GM12891 (cell line): ENCODE results near the gene SLBP.

Experiments
- POLR2A ChIP-seq: IDR thresholded peaks from 2 replicates; pipeline ENCODE4 v1.6.1; 2011; ENCODE audit warnings: low read depth, low read length, control low read depth
- POLR2AphosphoS5 ChIP-seq: IDR thresholded peaks from 2 replicates; pipeline ENCODE4 v1.6.1; 2011; ENCODE audit warnings: low read depth, low read length, control low read depth
- TAF1 ChIP-seq: IDR thresholded peaks from 2 replicates; pipeline ENCODE4 v1.6.1; 2011; ENCODE audit warnings: low read depth, low read length, control low read depth

DNA sequence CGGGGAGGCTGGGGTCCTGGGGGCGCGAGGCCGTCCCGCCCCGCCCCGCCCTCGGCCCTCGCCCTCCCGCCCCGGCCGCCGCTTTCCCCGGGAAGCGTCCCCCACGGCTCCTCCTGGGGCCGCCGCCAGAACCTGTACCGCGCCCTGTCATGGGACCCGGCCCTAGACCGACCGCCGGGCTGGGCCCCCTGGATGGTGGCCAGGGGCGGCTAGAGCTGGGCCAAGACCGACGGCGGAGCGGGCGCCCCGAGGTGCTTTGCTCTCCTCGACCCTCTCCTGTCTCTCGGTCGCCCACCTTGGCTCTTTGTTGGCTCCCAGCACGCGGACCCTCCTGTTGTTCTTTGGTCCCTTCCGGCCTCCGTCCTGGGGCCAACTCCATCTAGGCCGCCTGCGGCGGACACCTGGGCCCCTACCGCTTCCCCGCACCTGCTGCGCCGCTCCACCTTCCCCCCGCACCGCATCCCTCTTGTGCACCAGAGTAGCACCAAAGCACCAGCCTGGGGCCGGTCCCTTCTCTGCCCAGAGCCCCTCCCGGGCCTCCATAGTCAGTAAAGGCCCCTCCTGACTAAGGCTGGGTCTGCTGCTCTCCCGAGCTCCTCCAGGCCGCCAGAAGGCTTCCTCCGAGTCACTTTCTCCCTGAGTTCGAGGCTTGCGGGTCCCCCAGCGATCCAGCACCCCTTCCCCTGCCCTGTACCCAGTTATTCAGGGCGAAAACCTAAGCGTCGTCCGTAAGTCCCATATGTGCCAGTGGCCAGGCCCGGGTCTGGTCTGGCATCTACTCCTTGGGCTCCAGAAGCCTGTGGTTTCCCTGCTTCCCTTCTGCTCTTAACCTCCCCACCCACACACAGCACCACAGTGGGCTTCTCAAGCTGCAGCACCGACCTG is 9.8 kb upstream of the SLBP start:
- TF ChIP-seq POLR2A = no peak
- no peak for TF ChIP-seq TAF1
- no peak for TF ChIP-seq POLR2AphosphoS5
